Glutamatergic neuron (in vitro differentiated cells): ENCODE results near the gene TLDC2. TPM values are rescaled to one million over a fixed set of nuclear protein-coding genes. Genes with fewer than 3 reads are reported as not detected.

Experiments
- DNase-seq: peaks from one replicate; pipeline ENCODE4 v3.0.0; 2022
- H3K27ac Mint-ChIP-seq: one replicate; pipeline ENCODE4 v1.8.0; 2020; ENCODE audit warnings: mild to moderate bottlenecking, mixed read lengths, inconsistent platforms; ENCODE audit not compliant: unreplicated experiment
- H3K27me3 Mint-ChIP-seq: one replicate; pipeline ENCODE4 v1.8.0; 2020; ENCODE audit warnings: mild to moderate bottlenecking, moderate library complexity, mixed read lengths, inconsistent platforms; ENCODE audit not compliant: unreplicated experiment
- H3K36me3 Mint-ChIP-seq: one replicate; pipeline ENCODE4 v1.8.0; 2020; ENCODE audit warnings: mild to moderate bottlenecking, mixed read lengths, inconsistent platforms; ENCODE audit not compliant: unreplicated experiment
- H3K4me1 Mint-ChIP-seq: one replicate; pipeline ENCODE4 v1.8.0; 2020; ENCODE audit warnings: mild to moderate bottlenecking, low read depth, mixed read lengths, inconsistent platforms; ENCODE audit not compliant: unreplicated experiment
- H3K4me3 Mint-ChIP-seq: one replicate; pipeline ENCODE4 v1.8.0; 2020; ENCODE audit warnings: mild to moderate bottlenecking, mixed read lengths, inconsistent platforms; ENCODE audit not compliant: unreplicated experiment
- H3K9me3 Mint-ChIP-seq: one replicate; pipeline ENCODE4 v1.8.0; 2020; ENCODE audit warnings: mild to moderate bottlenecking, moderate library complexity, mixed read lengths, inconsistent platforms; ENCODE audit not compliant: unreplicated experiment
- total RNA-seq: library from RNA; stranded (reverse); fragmentation: NEBNext Ultra II Directional; extraction: Animal tissue kit (Norgen Biotek cat#: 25700); gene quantifications from one replicate; pipeline ENCODE4 v1.2.1, GENCODE V29; 2021; ENCODE audit not compliant: unreplicated experiment
- TF ChIP-seq, protein P1 (sequence below): fragments of 200-600 bp; sonication (generic); IDR thresholded peaks from one replicate; pipeline ENCODE4 v1.5.0; 2021; ENCODE audit not compliant: partially characterized antibody, unreplicated experiment

Gene TLDC2
- total RNA-seq, 1 donor from 2014 or later: not detected

DNA sequence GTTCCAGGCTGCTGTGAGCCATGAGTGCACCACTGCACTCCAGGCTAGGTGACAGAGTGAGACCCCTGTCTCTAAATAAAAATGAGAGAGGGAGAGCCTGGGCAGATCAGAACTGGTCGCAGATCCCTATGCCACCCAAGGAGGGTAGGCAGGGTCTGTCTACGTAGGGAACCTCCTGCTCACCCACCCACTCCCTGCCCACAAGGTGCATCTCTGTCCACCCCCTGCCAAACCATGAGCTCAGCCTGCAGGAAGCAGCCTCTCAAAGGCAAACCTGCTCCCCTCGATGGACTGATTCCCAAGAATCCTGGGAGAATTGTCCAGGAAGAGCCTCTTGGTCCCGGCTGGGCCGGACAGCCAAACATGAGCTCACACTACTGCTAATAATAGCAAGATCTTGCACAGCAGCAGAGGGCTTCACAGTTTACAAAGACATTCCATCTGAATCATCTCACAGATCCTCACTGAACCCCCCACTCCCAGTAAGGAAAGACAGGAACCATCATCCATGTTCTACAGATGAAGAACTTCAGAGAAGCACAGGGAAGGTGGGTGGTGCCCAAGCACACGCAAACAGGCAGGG, 27.8 kb upstream of the TLDC2 start:
- peaks cover 12% of the 10 kb centered on the region for H3K36me3 Mint-ChIP-seq
- H3K4me1 Mint-ChIP-seq: peaks cover 36% of the 10 kb centered on the region
- H3K4me3 Mint-ChIP-seq: peak overlapping the region; percentile 34
- peak overlapping the region; percentile 72 for H3K27ac Mint-ChIP-seq
- peaks cover 11% of the 10 kb centered on the region for H3K9me3 Mint-ChIP-seq
- TF ChIP-seq, protein P1, sequence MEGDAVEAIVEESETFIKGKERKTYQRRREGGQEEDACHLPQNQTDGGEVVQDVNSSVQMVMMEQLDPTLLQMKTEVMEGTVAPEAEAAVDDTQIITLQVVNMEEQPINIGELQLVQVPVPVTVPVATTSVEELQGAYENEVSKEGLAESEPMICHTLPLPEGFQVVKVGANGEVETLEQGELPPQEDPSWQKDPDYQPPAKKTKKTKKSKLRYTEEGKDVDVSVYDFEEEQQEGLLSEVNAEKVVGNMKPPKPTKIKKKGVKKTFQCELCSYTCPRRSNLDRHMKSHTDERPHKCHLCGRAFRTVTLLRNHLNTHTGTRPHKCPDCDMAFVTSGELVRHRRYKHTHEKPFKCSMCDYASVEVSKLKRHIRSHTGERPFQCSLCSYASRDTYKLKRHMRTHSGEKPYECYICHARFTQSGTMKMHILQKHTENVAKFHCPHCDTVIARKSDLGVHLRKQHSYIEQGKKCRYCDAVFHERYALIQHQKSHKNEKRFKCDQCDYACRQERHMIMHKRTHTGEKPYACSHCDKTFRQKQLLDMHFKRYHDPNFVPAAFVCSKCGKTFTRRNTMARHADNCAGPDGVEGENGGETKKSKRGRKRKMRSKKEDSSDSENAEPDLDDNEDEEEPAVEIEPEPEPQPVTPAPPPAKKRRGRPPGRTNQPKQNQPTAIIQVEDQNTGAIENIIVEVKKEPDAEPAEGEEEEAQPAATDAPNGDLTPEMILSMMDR: no peak
- no peak for DNase-seq
- peaks cover 7% of the 10 kb centered on the region for H3K27me3 Mint-ChIP-seq

DNA sequence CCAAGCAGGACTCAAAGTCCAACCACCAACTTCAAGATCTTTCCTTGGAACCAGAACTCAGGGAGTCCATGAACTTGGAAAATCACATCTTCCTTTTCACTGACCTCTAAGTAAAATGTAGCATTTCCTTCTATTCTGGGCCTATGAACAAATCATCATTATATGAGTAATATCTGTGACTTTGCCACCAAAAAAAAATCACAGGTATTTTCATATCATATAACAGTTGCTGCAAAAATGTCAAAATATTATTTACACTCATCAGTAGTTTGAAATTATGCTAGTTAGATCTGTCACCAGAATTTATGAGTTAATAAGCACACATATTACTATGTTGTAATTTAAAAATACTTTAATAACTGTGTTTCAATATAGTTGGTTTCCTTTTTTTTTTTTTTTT, 27.3 kb upstream of the TLDC2 start:
- Mint-ChIP-seq H3K4me3 (peak overlapping the region; percentile 47), H3K27ac (peak overlapping the region; percentile 72), H3K9me3 (peaks cover 11% of the 10 kb centered on the region), H3K27me3 (peaks cover 7% of the 10 kb centered on the region), H3K4me1 (peaks cover 36% of the 10 kb centered on the region), H3K36me3 (peaks cover 12% of the 10 kb centered on the region)
- TF ChIP-seq, protein P1: no peak
- no peak for DNase-seq

DNA sequence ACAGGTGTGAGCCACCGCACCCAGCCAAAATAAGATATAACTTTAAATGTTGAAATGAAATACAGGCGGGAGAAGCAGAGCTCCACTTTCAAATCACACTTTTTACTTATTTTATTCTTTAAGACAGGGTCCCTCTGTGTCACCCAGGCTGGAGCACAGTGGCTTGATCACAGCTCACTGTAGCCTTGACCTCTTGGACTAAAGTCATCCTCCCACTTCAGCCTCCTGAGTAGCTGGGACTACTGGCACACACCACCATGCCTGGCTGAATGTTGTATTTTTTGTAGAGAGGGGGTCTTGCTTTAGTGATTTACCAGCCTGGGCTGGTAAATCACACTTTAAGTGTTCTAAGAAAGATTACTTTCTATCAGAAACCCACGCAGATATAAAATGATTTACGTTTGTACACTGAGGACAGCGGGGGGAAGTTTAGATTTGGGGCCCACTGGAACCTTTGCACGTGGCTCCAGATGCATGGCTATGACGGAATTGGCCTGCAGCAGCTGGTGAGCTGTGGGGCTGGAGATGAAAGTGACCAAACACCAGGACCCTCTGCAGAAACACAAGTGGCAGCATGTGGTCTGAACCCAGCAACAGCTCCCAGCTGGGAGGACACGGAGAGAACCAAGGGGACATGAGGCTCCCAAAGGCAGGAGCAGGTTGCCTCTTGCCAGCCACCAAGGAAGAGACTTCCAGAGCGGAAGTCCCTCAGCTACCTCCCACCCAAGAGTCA, 26.4 kb upstream of the TLDC2 start:
- Mint-ChIP-seq H3K36me3 (peaks cover 12% of the 10 kb centered on the region), H3K4me1 (peaks cover 42% of the 10 kb centered on the region), H3K4me3 (no peak overlapping the region), H3K9me3 (peaks cover 13% of the 10 kb centered on the region), H3K27ac (peak overlapping the region; percentile 80), H3K27me3 (peaks cover 7% of the 10 kb centered on the region)
- DNase-seq: no peak
- TF ChIP-seq, protein P1: no peak

DNA sequence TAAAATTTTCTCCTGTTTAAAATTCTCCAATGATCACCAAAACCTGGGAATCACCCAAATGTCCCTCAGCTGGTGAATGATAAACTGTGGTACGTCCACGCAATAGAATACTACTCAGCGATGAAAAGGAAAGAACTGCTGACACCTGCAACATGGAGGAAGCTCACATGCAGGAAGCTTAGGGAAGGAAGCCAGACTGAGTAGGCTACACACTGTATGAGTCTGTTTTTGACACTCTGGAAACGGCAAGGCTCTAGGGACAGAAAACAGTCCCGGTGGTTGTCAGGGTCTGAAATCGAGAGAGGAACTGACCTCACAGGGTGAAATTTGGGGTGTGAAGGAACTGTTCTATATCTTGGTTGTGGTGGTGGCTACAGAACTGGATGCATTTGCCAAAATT, 25.2 kb upstream of the TLDC2 start:
- peaks cover 12% of the 10 kb centered on the region for H3K36me3 Mint-ChIP-seq
- TF ChIP-seq, protein P1: no peak
- peaks cover 13% of the 10 kb centered on the region for H3K9me3 Mint-ChIP-seq
- peaks cover 37% of the 10 kb centered on the region for H3K4me1 Mint-ChIP-seq
- peak overlapping the region; percentile 50 for H3K27ac Mint-ChIP-seq
- no peak for DNase-seq
- no peak overlapping the region for H3K4me3 Mint-ChIP-seq
- peaks cover 7% of the 10 kb centered on the region for H3K27me3 Mint-ChIP-seq

DNA sequence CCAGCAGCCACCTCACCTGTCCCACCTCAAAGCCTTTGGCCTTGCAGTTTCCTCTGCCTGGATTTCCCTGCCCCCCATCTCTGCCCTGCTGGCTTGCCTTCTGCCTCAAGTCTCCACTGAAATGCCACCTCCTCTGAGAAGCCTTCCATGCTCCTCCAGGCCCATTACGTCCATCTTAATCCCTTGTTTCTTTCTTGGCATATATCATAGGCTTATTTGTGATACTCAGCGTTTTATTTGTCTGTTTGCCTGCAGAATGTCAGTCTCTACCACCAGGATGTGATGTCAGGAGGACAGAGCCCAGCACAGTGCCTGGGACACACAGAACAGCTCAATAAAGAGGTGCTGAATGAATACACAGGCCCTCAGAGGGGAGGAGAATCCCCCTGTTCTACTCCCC, 24.4 kb upstream of the TLDC2 start:
- Mint-ChIP-seq H3K4me1 (peaks cover 39% of the 10 kb centered on the region), H3K9me3 (peaks cover 13% of the 10 kb centered on the region), H3K4me3 (peak overlapping the region; percentile 79), H3K27ac (peak overlapping the region; percentile 100), H3K27me3 (peaks cover 10% of the 10 kb centered on the region), H3K36me3 (peaks cover 12% of the 10 kb centered on the region)
- no peak for DNase-seq
- TF ChIP-seq, protein P1: no peak
